HL-60 (cell line): ENCODE measurements around the gene TMEM117.

Experiments
- GABPA ChIP-seq: IDR thresholded peaks from 2 replicates; pipeline ENCODE4 v1.6.1; 2012; ENCODE audit warnings: low read depth
- POLR2AphosphoS5 ChIP-seq: IDR thresholded peaks from 2 replicates; pipeline ENCODE4 v1.6.1; 2012; ENCODE audit warnings: low read depth
- SPI1 ChIP-seq: IDR thresholded peaks from 2 replicates; pipeline ENCODE4 v1.6.1; 2012; ENCODE audit warnings: low read depth, mild to moderate bottlenecking, borderline replicate concordance
- TF ChIP-seq, protein P1 (sequence below): IDR thresholded peaks from one replicate; pipeline ENCODE4 v1.5.1; 2011; ENCODE audit warnings: low read length, control low read depth, inconsistent platforms; ENCODE audit not compliant: insufficient read depth
- TF ChIP-seq, protein P2 (sequence below): IDR thresholded peaks from 2 replicates; pipeline ENCODE4 v1.6.1; 2012; ENCODE audit warnings: low read depth; ENCODE audit not compliant: insufficient replicate concordance

- TF ChIP-seq, protein P1, sequence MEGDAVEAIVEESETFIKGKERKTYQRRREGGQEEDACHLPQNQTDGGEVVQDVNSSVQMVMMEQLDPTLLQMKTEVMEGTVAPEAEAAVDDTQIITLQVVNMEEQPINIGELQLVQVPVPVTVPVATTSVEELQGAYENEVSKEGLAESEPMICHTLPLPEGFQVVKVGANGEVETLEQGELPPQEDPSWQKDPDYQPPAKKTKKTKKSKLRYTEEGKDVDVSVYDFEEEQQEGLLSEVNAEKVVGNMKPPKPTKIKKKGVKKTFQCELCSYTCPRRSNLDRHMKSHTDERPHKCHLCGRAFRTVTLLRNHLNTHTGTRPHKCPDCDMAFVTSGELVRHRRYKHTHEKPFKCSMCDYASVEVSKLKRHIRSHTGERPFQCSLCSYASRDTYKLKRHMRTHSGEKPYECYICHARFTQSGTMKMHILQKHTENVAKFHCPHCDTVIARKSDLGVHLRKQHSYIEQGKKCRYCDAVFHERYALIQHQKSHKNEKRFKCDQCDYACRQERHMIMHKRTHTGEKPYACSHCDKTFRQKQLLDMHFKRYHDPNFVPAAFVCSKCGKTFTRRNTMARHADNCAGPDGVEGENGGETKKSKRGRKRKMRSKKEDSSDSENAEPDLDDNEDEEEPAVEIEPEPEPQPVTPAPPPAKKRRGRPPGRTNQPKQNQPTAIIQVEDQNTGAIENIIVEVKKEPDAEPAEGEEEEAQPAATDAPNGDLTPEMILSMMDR = no peak
- TF ChIP-seq, protein P2, sequence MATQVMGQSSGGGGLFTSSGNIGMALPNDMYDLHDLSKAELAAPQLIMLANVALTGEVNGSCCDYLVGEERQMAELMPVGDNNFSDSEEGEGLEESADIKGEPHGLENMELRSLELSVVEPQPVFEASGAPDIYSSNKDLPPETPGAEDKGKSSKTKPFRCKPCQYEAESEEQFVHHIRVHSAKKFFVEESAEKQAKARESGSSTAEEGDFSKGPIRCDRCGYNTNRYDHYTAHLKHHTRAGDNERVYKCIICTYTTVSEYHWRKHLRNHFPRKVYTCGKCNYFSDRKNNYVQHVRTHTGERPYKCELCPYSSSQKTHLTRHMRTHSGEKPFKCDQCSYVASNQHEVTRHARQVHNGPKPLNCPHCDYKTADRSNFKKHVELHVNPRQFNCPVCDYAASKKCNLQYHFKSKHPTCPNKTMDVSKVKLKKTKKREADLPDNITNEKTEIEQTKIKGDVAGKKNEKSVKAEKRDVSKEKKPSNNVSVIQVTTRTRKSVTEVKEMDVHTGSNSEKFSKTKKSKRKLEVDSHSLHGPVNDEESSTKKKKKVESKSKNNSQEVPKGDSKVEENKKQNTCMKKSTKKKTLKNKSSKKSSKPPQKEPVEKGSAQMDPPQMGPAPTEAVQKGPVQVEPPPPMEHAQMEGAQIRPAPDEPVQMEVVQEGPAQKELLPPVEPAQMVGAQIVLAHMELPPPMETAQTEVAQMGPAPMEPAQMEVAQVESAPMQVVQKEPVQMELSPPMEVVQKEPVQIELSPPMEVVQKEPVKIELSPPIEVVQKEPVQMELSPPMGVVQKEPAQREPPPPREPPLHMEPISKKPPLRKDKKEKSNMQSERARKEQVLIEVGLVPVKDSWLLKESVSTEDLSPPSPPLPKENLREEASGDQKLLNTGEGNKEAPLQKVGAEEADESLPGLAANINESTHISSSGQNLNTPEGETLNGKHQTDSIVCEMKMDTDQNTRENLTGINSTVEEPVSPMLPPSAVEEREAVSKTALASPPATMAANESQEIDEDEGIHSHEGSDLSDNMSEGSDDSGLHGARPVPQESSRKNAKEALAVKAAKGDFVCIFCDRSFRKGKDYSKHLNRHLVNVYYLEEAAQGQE = no peak
- TF ChIP-seq POLR2AphosphoS5 = no peak
- TF ChIP-seq GABPA = no peak
- TF ChIP-seq SPI1 = no peak
Observed at GRCh38 chr12:44347145-44347544, 511.3 kb downstream of the TMEM117 start.
